ENCODE data around the gene PSORS1C2. TPM values are rescaled to one million over a fixed set of nuclear protein-coding genes. Genes with fewer than 3 reads are reported as not detected.

The PSORS1C2 gene
- total RNA-seq, 1 donor from 2014 or later, result not detected

GRCh38 chr6:31157513-31158139, 18.8 kb upstream of the PSORS1C2 start, which contains the start of gene CCHCR1:
Gene CCHCR1, minus strand, starts transcription at chr6:31157802. Its CDS starts 202 bp downstream, at chr6:31157600.
- Mint-ChIP-seq H3K27ac (ENCODE audit: unreplicated experiment) (peak within 1 kb of the TSS; percentile 90), H3K9me3 (ENCODE audit: low read depth) (no peaks in the 10 kb centered on the region), H3K4me3 (ENCODE audit: unreplicated experiment) (peak within 1 kb of the TSS; percentile 89), H3K27me3 (ENCODE audit: low read depth) (no peaks in the 10 kb centered on the region), H3K4me1 (ENCODE audit: low read depth) (peaks cover 26% of the 10 kb centered on the region), H3K36me3 (ENCODE audit: low read depth) (peaks cover 1% of the 10 kb centered on the region)
- DNase-seq (ENCODE audit: low spot score), result no peak
- no peak for TF ChIP-seq CTCF (IDR thresholded peaks at IDR 0.05)

GRCh38 chr6:31156641-31157040, 17.8 kb upstream of the PSORS1C2 start:
- no peak for TF ChIP-seq CTCF (IDR thresholded peaks at IDR 0.05)
- Mint-ChIP-seq H3K27me3 (ENCODE audit: low read depth) (no peaks in the 10 kb centered on the region), H3K4me1 (ENCODE audit: low read depth) (peaks cover 26% of the 10 kb centered on the region), H3K36me3 (ENCODE audit: low read depth) (peaks cover 1% of the 10 kb centered on the region), H3K9me3 (ENCODE audit: low read depth) (no peaks in the 10 kb centered on the region), H3K27ac (ENCODE audit: unreplicated experiment) (no peak overlapping the region), H3K4me3 (ENCODE audit: unreplicated experiment) (no peak overlapping the region)
- DNase-seq (ENCODE audit: low spot score), result no peak

- Mint-ChIP-seq H3K36me3 (ENCODE audit: low read depth) (peaks cover 1% of the 10 kb centered on the region), H3K27ac (ENCODE audit: unreplicated experiment) (no peak overlapping the region), H3K4me3 (ENCODE audit: unreplicated experiment) (no peak overlapping the region), H3K27me3 (ENCODE audit: low read depth) (no peaks in the 10 kb centered on the region), H3K9me3 (ENCODE audit: low read depth) (no peaks in the 10 kb centered on the region), H3K4me1 (ENCODE audit: low read depth) (peaks cover 20% of the 10 kb centered on the region)
- TF ChIP-seq CTCF (IDR thresholded peaks at IDR 0.05), result no peak
- DNase-seq (ENCODE audit: low spot score), result no peak
These were observed 15.6 kb upstream of the PSORS1C2 start for GRCh38 chr6:31154436-31154835.

GRCh38 chr6:31152781-31153180, 13.9 kb upstream of the PSORS1C2 start:
- Mint-ChIP-seq H3K4me1 (ENCODE audit: low read depth) (peaks cover 9% of the 10 kb centered on the region), H3K4me3 (ENCODE audit: unreplicated experiment) (no peak overlapping the region), H3K27ac (ENCODE audit: unreplicated experiment) (no peak overlapping the region), H3K27me3 (ENCODE audit: low read depth) (no peaks in the 10 kb centered on the region), H3K36me3 (ENCODE audit: low read depth) (peaks cover 1% of the 10 kb centered on the region), H3K9me3 (ENCODE audit: low read depth) (no peaks in the 10 kb centered on the region)
- TF ChIP-seq CTCF (IDR thresholded peaks at IDR 0.05), result no peak
- DNase-seq (ENCODE audit: low spot score), result no peak

- Mint-ChIP-seq H3K4me1 (ENCODE audit: low read depth) (no peaks in the 10 kb centered on the region), H3K9me3 (ENCODE audit: low read depth) (no peaks in the 10 kb centered on the region), H3K36me3 (ENCODE audit: low read depth) (peaks cover 4% of the 10 kb centered on the region), H3K27me3 (ENCODE audit: low read depth) (no peaks in the 10 kb centered on the region), H3K27ac (ENCODE audit: unreplicated experiment) (no peak overlapping the region), H3K4me3 (ENCODE audit: unreplicated experiment) (no peak overlapping the region)
- TF ChIP-seq CTCF (IDR thresholded peaks at IDR 0.05), result no peak
- DNase-seq (ENCODE audit: low spot score), result no peak
These were observed 11.1 kb upstream of the PSORS1C2 start for GRCh38 chr6:31149827-31150447.
